Inferior parietal cortex (tissue), 1 donor: ENCODE data around the gene CNTNAP5.

ENCODE experiments used
- DNase-seq: peaks from one replicate; pipeline ENCODE4 v3.0.0-alpha.2; 2016; ENCODE audit errors: extremely low spot score

The CNTNAP5 gene

GRCh38 chr2:124437811-124438210, 412.7 kb downstream of the CNTNAP5 start:
- no peak for DNase-seq

GRCh38 chr2:124450481-124450880, 425.4 kb downstream of the CNTNAP5 start:
- no peak for DNase-seq

DNA sequence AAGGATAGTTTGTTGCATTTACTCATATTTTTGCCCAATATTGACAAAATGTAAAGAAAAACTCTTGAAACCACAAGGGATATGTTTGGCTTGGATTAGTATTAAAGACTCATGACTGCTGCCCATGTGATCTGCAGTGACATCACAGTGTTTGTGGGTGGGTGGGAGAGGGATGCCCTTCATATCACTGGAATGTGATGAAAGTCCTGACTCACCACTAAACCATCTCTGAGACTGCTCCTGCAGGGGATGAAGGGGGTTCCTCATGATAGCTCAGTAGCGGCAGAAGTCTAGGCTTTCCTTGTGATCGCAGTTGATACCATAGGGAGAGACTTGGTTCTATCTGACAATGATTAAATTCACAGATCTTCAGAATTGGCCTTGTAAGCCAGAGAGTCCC, 451.2 kb downstream of the CNTNAP5 start:
- no peak for DNase-seq

- DNase-seq, result peak; percentile 13
Measured at GRCh38 chr2:124478761-124479160, 453.7 kb downstream of the CNTNAP5 start.

GRCh38 chr2:124480958-124481357, 455.9 kb downstream of the CNTNAP5 start:
- DNase-seq, result no peak

GRCh38 chr2:124482044-124482443, 457.0 kb downstream of the CNTNAP5 start:
- DNase-seq, result no peak

DNA sequence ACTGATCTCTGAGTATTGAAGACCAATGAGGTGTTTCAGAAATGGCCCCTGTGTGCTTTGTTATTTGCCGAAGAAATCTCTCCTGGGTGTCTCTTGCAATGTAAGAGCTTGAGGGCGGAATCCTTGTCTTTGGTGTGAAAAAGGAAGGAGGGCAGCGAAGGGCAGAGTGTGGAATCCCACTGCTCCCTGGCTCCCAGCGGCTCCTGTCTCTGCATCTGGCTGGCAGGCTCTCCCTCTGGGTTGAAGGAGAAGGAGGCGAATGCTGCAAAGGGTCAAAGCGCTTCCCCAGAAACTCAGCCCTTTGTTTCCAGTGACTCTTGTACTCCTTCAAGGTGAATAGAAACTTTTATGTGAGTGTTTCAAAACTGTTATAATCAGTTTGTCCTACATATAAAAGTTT, 457.5 kb downstream of the CNTNAP5 start:
- no peak for DNase-seq

- DNase-seq, result no peak
Measured at GRCh38 chr2:124485659-124486058, 460.6 kb downstream of the CNTNAP5 start.

GRCh38 chr2:124489686-124490085, 464.6 kb downstream of the CNTNAP5 start:
- no peak for DNase-seq

GRCh38 chr2:124501575-124502152, 476.6 kb downstream of the CNTNAP5 start:
- DNase-seq, result no peak

DNA sequence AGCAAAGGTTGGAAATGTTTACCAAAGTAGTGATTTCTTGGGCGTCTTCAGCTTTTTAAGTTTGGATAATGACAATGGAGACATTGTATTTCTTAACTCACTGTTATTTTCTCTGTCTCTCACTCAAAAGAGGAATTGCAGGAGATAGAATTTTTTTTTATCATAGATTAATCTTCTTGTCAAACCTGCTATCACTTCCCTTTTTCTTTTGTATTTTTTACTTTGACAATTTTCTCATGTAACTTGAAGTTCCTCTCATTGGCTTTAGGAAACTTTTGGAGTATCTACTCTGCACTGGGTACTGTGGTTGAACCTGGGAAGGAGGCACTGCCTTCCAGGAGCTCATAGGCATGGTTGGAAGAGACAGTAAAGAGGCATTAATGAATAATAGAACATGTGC, 489.1 kb downstream of the CNTNAP5 start:
- no peak for DNase-seq

DNA sequence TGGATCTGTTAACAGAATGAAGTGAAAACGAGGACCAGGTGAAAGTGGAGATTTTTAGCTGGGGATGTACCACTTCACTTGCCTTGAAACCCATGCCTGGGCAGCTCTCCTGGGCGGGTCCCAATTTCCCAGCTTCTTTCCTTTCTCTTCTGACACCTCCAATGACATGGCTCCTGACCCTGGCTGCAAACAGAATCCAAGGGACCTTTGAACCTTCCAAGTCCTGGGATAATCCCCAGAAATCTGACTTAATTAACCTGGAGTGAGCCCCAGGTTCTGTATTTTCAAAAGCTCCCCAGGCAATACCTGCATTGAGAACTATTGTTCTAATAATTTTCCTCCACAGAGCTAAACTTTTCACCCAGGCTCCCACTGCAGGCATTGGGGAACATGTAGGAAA, 495.9 kb downstream of the CNTNAP5 start:
- DNase-seq, result no peak

GRCh38 chr2:124523096-124523495, 498.0 kb downstream of the CNTNAP5 start:
- no peak for DNase-seq

- peak; percentile 76 for DNase-seq
Measured at GRCh38 chr2:124524155-124524915, 499.2 kb downstream of the CNTNAP5 start.

DNA sequence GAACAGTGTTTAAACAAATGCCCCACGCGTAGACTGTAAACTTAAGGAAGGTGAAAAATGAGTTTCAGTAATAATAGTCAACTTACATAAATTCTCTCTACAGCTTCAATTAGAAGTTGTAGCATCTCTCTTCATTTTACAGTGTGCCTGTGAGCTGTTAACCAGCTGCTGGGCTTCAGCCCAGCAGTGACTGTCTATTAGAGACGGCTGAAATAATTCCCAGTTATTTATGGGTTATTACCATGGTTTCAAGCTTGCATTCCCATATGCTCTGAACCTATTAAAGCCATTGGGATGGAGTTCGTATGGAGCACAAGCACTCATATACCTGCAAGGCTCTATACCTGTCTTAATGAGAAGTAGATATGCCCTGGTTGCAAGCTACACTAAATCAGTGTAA, 501.1 kb downstream of the CNTNAP5 start:
- DNase-seq, result no peak

DNA sequence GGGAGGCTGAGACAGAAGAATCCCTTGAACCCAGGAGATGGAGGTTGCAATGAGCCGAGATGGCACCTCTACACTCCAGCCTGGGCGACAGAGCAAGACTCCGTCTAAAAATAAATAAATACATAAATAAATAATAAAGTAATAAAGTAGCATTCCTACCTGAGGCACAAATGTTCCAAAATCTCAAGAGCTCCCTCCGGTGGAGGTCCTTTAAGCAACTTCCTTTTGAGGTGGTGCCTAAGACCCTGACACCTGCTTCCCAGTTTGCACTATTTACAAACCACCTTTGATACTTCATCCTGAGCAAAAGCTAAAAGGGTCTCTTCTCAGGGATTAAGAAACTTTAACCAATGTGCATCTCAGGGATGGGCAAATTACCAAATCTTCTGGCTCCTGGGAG, 505.1 kb downstream of the CNTNAP5 start:
- DNase-seq, result no peak

DNA sequence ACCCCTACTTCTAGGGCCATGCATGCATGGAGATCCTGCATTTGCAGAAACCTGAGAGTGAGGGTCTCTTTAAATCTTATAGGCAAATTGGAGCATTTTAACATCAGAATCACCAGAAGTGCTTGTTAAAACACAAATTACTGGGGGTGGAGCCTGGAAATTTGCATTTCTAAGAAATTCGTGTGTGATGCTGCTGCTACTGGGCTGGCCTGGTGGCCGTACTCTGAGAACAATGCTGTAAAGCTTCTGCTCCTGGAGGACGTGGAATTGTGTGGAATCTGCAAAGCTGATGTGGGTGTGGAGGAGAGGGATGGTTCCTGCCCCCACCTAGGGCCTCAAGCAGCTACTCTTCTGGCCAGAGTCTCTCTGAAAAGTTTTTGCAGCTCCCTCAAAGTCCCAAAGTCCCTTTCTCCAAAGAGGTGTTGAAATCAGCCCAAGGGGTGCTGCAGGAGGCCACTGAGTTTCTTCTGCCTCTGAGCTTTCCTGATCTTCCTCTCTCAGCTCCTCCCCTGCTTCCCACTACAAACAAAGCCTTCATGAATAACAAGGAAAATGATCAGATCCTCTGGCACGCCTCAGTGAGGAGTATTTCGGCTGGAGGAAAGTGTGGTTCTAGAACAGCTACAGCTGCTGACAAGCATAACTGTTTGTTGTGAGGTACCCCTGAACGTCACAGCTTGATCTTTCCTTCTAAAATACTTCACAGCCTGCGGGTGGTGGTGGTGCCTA, 508.3 kb downstream of the CNTNAP5 start:
- DNase-seq, result no peak

GRCh38 chr2:124534028-124534427, 508.9 kb downstream of the CNTNAP5 start:
- DNase-seq, result no peak

DNA sequence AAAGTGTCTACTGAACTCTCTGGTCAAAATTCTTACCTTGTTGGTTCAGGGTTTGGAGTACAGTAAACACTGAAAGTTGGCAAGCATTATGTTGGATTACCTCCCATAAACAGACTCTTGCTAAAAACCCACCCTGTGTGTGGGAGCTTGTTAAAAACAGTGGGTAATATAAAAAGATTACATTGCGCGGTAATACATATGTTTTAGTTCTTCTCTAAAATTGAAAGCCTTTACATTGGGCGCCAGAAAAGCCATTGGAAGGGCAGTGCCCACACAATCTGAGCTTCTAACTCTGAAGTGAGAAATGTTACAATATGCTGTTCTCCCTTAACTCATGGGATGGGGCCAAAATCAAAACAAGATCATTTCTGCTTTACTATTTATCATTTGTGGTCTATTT, 510.7 kb downstream of the CNTNAP5 start:
- DNase-seq, result no peak

DNA sequence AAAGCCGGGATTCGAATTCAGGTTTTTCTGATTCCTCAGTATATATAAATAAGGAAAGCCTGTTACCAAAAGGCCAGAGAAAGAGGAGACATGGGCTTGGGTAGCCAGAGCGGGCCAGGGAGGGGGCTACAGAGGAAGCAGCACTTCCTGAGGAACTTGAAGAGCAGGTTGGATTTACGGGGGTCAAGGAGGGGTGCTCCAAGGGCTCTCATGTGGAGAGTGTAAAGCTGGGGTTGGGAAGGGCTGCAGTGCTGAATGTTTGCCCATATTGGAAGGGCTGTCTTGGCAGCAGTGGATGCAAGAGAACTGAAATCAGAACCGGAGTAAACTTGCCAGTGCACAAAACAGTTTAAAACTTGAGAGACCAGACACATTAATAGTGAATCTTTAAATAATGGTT, 511.5 kb downstream of the CNTNAP5 start:
- DNase-seq, result no peak

- no peak for DNase-seq
Measured at GRCh38 chr2:124538549-124538948, 513.5 kb downstream of the CNTNAP5 start.

DNA sequence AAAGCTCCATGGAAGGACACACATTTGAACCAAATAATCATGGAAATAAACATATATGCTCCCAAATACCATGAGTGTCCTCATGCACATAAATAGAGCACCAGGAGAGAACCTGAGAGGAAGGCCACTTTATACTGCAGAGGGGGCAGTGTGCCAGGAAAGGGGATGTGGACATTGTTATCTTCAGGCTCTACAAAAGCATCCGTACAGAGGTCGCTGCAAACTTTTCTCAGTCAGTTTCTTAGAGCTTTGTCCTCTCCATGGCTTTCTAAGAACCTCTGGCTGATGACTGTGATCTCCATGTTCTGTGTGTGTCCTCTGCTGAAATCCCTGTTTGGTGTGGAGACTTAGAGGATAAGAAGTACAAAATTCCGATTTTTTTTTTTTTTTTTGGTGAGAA, 515.7 kb downstream of the CNTNAP5 start:
- DNase-seq, result no peak
